KMS-11 (cell line): ENCODE measurements around the gene MEGF11.

ENCODE experiments used
- H2AFZ ChIP-seq: fragments of 200-600 bp; sonication (generic); 2 replicates; pipeline ENCODE4 v1.6.1; 2016; ENCODE audit warnings: antibody characterized with exemption, mixed run types, low read depth
- H3K27ac ChIP-seq: fragments of 200-600 bp; sonication (generic); 2 replicates; pipeline ENCODE4 v1.6.1; 2016; ENCODE audit warnings: mild to moderate bottlenecking, mixed run types
- H3K27me3 ChIP-seq: fragments of 200-600 bp; sonication (generic); 2 replicates; pipeline ENCODE4 v1.6.1; 2017; ENCODE audit warnings: mild to moderate bottlenecking, low read depth, mixed run types, moderate library complexity; ENCODE audit not compliant: insufficient read depth
- H3K36me3 ChIP-seq: fragments of 200-600 bp; sonication (generic); 2 replicates; pipeline ENCODE4 v1.6.1; 2017; ENCODE audit warnings: mild to moderate bottlenecking, mixed run types; ENCODE audit not compliant: insufficient read depth
- H3K4me1 ChIP-seq: fragments of 200-600 bp; sonication (generic); 2 replicates; pipeline ENCODE4 v1.6.1; 2016; ENCODE audit warnings: mild to moderate bottlenecking, low read depth, mixed run types; ENCODE audit not compliant: poor library complexity, severe bottlenecking
- H3K4me2 ChIP-seq: fragments of 200-600 bp; sonication (generic); 2 replicates; pipeline ENCODE4 v1.7.0; 2016; ENCODE audit warnings: mild to moderate bottlenecking, mixed run types
- H3K4me3 ChIP-seq: fragments of 200-600 bp; sonication (generic); IDR thresholded peaks from 2 replicates; pipeline ENCODE4 v1.6.1; 2017; ENCODE audit warnings: low read depth, low read length, mixed read lengths; ENCODE audit not compliant: insufficient read depth
- H3K79me2 ChIP-seq: fragments of 200-600 bp; sonication (generic); 2 replicates; pipeline ENCODE4 v1.6.1; 2016; ENCODE audit warnings: low read depth, mixed run types; ENCODE audit not compliant: insufficient read depth
- H3K9ac ChIP-seq: fragments of 200-600 bp; sonication (generic); 2 replicates; pipeline ENCODE4 v1.6.1; 2016; ENCODE audit warnings: mild to moderate bottlenecking, mixed run types
- H4K20me1 ChIP-seq: fragments of 200-600 bp; sonication (generic); 2 replicates; pipeline ENCODE4 v1.6.1; 2016; ENCODE audit warnings: mild to moderate bottlenecking, mixed run types; ENCODE audit not compliant: insufficient read depth
- CTCF ChIP-seq: fragments of 200-600 bp; sonication (generic); conservative IDR thresholded peaks from 2 replicates; pipeline ENCODE4 v1.6.1; 2017; ENCODE audit warnings: low read depth, mild to moderate bottlenecking, antibody characterized with exemption, low read length, moderate library complexity, mixed read lengths

The MEGF11 gene

GRCh38 chr15:66115568-66116206 lies 137.9 kb downstream of the MEGF11 start:
- H3K27me3 ChIP-seq: no peaks in the 10 kb centered on the region; the same call in 1 of the 2 replicates
- no peak overlapping the region for H3K27ac ChIP-seq
- H3K36me3 ChIP-seq: no peaks in the 10 kb centered on the region
- H4K20me1 ChIP-seq: no peaks in the 10 kb centered on the region
- H3K4me1 ChIP-seq: no peaks in the 10 kb centered on the region
- no peak overlapping the region for H2AFZ ChIP-seq
- TF ChIP-seq CTCF: no peak
- H3K79me2 ChIP-seq: no peaks in the 10 kb centered on the region
- H3K4me2 ChIP-seq: no peak overlapping the region
- H3K4me3 ChIP-seq: no peak overlapping the region
- no peak overlapping the region for H3K9ac ChIP-seq

GRCh38 chr15:66114863-66115425 lies 138.6 kb downstream of the MEGF11 start:
- Histone ChIP-seq H3K4me1 (no peaks in the 10 kb centered on the region), H3K4me3 (no peak overlapping the region), H3K9ac (no peak overlapping the region), H3K27ac (no peak overlapping the region), H2AFZ (no peak overlapping the region), H3K79me2 (no peaks in the 10 kb centered on the region), H4K20me1 (no peaks in the 10 kb centered on the region), H3K4me2 (no peak overlapping the region), H3K36me3 (no peaks in the 10 kb centered on the region), H3K27me3 (no peaks in the 10 kb centered on the region; the same call in 1 of the 2 replicates)
- TF ChIP-seq CTCF: no peak

- Histone ChIP-seq H2AFZ (no peak overlapping the region), H3K4me1 (no peaks in the 10 kb centered on the region), H3K4me3 (no peak overlapping the region), H3K27me3 (no peaks in the 10 kb centered on the region; the same call in 1 of the 2 replicates), H3K79me2 (no peaks in the 10 kb centered on the region), H3K36me3 (no peaks in the 10 kb centered on the region), H4K20me1 (no peaks in the 10 kb centered on the region), H3K4me2 (no peak overlapping the region), H3K9ac (no peak overlapping the region), H3K27ac (no peak overlapping the region)
- no peak for TF ChIP-seq CTCF
These were observed 141.2 kb downstream of the MEGF11 start for GRCh38 chr15:66112388-66112787.

GRCh38 chr15:66111363-66111762 lies 142.2 kb downstream of the MEGF11 start:
- Histone ChIP-seq H3K27ac (no peak overlapping the region), H3K27me3 (no peaks in the 10 kb centered on the region; the same call in 1 of the 2 replicates), H3K36me3 (no peaks in the 10 kb centered on the region), H3K4me2 (no peak overlapping the region), H3K4me3 (no peak overlapping the region), H3K9ac (no peak overlapping the region), H3K4me1 (no peaks in the 10 kb centered on the region), H4K20me1 (no peaks in the 10 kb centered on the region), H2AFZ (no peak overlapping the region), H3K79me2 (no peaks in the 10 kb centered on the region)
- TF ChIP-seq CTCF: no peak
